Testis (tissue), 2 donors: ENCODE measurements around the gene FHAD1.

Experiments
- POLR2A ChIP-seq: fragments of 450-650 bp; IDR thresholded peaks from one replicate; pipeline ENCODE4 v1.6.1; 2017; ENCODE audit warnings: antibody characterized with exemption, mild to moderate bottlenecking, moderate library complexity
- TF ChIP-seq, protein P1 (sequence below), 3 experiments: fragments of 450-650 bp in 2 of 3; fragments of 200-600 bp in 1 of 3; sonication (generic) in 1 of 3; IDR thresholded peaks; one replicate each; pipeline ENCODE4 v1.5.1; 2016 to 2019; ENCODE audit warnings: antibody characterized with exemption in 3 of 3, mild to moderate bottlenecking in 2 of 3, moderate library complexity in 1 of 3

DNA sequence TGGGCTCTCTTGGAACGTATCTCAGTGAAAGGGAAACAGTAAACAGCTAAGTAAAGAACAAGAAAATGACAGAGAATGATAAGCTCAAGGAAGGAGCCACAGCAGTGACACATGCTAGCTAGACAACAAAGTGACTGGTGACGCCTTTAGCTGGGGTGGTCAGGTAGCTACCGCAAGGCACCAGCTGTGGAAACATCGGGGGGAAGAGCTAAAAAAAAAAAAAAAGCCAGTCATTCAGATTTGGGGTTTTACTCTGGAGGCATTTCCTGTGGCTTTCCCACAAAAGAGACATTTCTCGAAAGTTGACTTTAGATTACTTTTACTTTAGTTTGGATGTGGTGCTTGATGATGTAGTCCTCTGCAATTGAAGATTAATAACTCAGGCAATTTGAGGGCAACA lies 2.1 kb downstream of the FHAD1 start:
- TF ChIP-seq, protein P1, sequence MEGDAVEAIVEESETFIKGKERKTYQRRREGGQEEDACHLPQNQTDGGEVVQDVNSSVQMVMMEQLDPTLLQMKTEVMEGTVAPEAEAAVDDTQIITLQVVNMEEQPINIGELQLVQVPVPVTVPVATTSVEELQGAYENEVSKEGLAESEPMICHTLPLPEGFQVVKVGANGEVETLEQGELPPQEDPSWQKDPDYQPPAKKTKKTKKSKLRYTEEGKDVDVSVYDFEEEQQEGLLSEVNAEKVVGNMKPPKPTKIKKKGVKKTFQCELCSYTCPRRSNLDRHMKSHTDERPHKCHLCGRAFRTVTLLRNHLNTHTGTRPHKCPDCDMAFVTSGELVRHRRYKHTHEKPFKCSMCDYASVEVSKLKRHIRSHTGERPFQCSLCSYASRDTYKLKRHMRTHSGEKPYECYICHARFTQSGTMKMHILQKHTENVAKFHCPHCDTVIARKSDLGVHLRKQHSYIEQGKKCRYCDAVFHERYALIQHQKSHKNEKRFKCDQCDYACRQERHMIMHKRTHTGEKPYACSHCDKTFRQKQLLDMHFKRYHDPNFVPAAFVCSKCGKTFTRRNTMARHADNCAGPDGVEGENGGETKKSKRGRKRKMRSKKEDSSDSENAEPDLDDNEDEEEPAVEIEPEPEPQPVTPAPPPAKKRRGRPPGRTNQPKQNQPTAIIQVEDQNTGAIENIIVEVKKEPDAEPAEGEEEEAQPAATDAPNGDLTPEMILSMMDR (IDR thresholded peaks at IDR 0.05), result no peak
- TF ChIP-seq POLR2A, result no peak
